ENCODE measurements around the gene G6PD. TPM values are rescaled to one million over a fixed set of nuclear protein-coding genes. Genes with fewer than 3 reads are reported as not detected.

The G6PD gene
- polyA plus RNA-seq, 1 experiment: 157 TPM

GRCh38 chrX:154481911-154482601 is 64.6 kb downstream of the G6PD start:
- ChIA-PET CTCF (interaction anchor here (1.1 kb wide), 1 partner anchor 41 kb away, joined by 4 read pairs; no protein-coding TSS in a partner anchor), POLR2A (no interaction called here)

More at GRCh38 chrX:154481911-154482601, 64.6 kb downstream of the G6PD start:
- Histone ChIP-seq H3K27me3 (ENCODE audit: control insufficient read depth, insufficient read depth, low read length) (no peaks in the 10 kb centered on the region), H3K36me3 (ENCODE audit: control insufficient read depth, insufficient read depth, low read length) (peaks cover 3% of the 10 kb centered on the region), H3K4me3 (ENCODE audit: low read depth, low read length) (no peak overlapping the region)
- no peak for DNase-seq (ENCODE audit: low read depth)
- TF ChIP-seq, protein P1, sequence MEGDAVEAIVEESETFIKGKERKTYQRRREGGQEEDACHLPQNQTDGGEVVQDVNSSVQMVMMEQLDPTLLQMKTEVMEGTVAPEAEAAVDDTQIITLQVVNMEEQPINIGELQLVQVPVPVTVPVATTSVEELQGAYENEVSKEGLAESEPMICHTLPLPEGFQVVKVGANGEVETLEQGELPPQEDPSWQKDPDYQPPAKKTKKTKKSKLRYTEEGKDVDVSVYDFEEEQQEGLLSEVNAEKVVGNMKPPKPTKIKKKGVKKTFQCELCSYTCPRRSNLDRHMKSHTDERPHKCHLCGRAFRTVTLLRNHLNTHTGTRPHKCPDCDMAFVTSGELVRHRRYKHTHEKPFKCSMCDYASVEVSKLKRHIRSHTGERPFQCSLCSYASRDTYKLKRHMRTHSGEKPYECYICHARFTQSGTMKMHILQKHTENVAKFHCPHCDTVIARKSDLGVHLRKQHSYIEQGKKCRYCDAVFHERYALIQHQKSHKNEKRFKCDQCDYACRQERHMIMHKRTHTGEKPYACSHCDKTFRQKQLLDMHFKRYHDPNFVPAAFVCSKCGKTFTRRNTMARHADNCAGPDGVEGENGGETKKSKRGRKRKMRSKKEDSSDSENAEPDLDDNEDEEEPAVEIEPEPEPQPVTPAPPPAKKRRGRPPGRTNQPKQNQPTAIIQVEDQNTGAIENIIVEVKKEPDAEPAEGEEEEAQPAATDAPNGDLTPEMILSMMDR (IDR thresholded peaks at IDR 0.05; ENCODE audit: insufficient read depth, low read depth, low read length): no peak

Small RNA genes lying within 50 kb of the gene (small RNA-seq; reads per million reads assigned to genes)
- gene RN7SL697P (ENCODE audit: insufficient read length, low read depth, low replicate concordance): not detected

Other genes starting within 250 kb of the G6PD start
- 855 and 1,740 TPM in 2 replicates for gene FLNA, start 172.2 kb downstream of the G6PD start, polyA plus RNA-seq (2011; rRNA removed)
- gene EMD, start 167.6 kb downstream of the G6PD start, polyA plus RNA-seq (2011; rRNA removed): 32.6 and 71.0 TPM in 2 replicates
- gene RPL10, start 148.5 kb downstream of the G6PD start, polyA plus RNA-seq (2011; rRNA removed): 5,693 and 7,037 TPM in 2 replicates
- 50.3 and 63.5 TPM in 2 replicates for gene DNASE1L1, start 137.6 kb downstream of the G6PD start, polyA plus RNA-seq (2011; rRNA removed)
- gene TAFAZZIN, start 135.3 kb downstream of the G6PD start, polyA plus RNA-seq (2011; rRNA removed): 13.1 and 24.8 TPM in 2 replicates
- gene ATP6AP1, start 118.2 kb downstream of the G6PD start, polyA plus RNA-seq (2011; rRNA removed): 82.8 and 143 TPM in 2 replicates
- gene GDI1, start 109.7 kb downstream of the G6PD start, polyA plus RNA-seq (2011; rRNA removed): 149 and 216 TPM in 2 replicates
- gene FAM50A, start 102.7 kb downstream of the G6PD start, polyA plus RNA-seq (2011; rRNA removed): 74.8 and 75.0 TPM in 2 replicates
- 16.8 and 36.0 TPM in 2 replicates for gene PLXNA3, start 88.6 kb downstream of the G6PD start, polyA plus RNA-seq (2011; rRNA removed)
- gene LAGE3, start 67.6 kb downstream of the G6PD start, polyA plus RNA-seq (2011; rRNA removed): 14.4 and 17.8 TPM in 2 replicates
- 22.1 and 33.3 TPM in 2 replicates for gene UBL4A, start 60.2 kb downstream of the G6PD start, polyA plus RNA-seq (2011; rRNA removed)
- 26.8 and 45.6 TPM in 2 replicates for gene SLC10A3, start 56.2 kb downstream of the G6PD start, polyA plus RNA-seq (2011; rRNA removed)
- gene FAM3A, start 30.6 kb downstream of the G6PD start, polyA plus RNA-seq (2011; rRNA removed): 17.3 and 34.8 TPM in 2 replicates
- 22.6 and 38.8 TPM in 2 replicates for gene IKBKG, start 774 bp upstream of the G6PD start, polyA plus RNA-seq (2011; rRNA removed)
- gene CTAG1A, start 38.3 kb upstream of the G6PD start, polyA plus RNA-seq (2011; rRNA removed): not detected in 2 replicates
- gene CTAG1B, start 72.4 kb upstream of the G6PD start, polyA plus RNA-seq (2011; rRNA removed): not detected in 2 replicates
- gene CTAG2, start 106.7 kb upstream of the G6PD start, polyA plus RNA-seq (2011; rRNA removed): not detected in 2 replicates
- 0.82 and 0.99 TPM in 2 replicates for gene GAB3, start 204.2 kb upstream of the G6PD start, polyA plus RNA-seq (2011; rRNA removed)
- gene DKC1, start 216.0 kb upstream of the G6PD start, polyA plus RNA-seq (2011; rRNA removed): 31.5 and 33.7 TPM in 2 replicates

Data from BJ (cell line).